ENCODE data around the gene DTNA.

GRCh38 chr18:34915046-34915445 is 204.9 kb downstream of the DTNA start:
- TF ChIP-seq NFIC (IDR thresholded peaks at IDR 0.05) (no peak), YY1 (IDR thresholded peaks at IDR 0.05; ENCODE audit: low read depth) (no peak), TAF1 (IDR thresholded peaks at IDR 0.05; ENCODE audit: low read depth) (no peak), CREB1 (IDR thresholded peaks at IDR 0.05; ENCODE audit: low read depth) (no peak), EP300 (IDR thresholded peaks at IDR 0.05; ENCODE audit: borderline replicate concordance) (no peak), MAX (IDR thresholded peaks at IDR 0.05) (no peak), TCF12 (IDR thresholded peaks at IDR 0.05; ENCODE audit: low read depth) (no peak), EGR1 (IDR thresholded peaks at IDR 0.05) (no peak)
- TF ChIP-seq, protein P1, sequence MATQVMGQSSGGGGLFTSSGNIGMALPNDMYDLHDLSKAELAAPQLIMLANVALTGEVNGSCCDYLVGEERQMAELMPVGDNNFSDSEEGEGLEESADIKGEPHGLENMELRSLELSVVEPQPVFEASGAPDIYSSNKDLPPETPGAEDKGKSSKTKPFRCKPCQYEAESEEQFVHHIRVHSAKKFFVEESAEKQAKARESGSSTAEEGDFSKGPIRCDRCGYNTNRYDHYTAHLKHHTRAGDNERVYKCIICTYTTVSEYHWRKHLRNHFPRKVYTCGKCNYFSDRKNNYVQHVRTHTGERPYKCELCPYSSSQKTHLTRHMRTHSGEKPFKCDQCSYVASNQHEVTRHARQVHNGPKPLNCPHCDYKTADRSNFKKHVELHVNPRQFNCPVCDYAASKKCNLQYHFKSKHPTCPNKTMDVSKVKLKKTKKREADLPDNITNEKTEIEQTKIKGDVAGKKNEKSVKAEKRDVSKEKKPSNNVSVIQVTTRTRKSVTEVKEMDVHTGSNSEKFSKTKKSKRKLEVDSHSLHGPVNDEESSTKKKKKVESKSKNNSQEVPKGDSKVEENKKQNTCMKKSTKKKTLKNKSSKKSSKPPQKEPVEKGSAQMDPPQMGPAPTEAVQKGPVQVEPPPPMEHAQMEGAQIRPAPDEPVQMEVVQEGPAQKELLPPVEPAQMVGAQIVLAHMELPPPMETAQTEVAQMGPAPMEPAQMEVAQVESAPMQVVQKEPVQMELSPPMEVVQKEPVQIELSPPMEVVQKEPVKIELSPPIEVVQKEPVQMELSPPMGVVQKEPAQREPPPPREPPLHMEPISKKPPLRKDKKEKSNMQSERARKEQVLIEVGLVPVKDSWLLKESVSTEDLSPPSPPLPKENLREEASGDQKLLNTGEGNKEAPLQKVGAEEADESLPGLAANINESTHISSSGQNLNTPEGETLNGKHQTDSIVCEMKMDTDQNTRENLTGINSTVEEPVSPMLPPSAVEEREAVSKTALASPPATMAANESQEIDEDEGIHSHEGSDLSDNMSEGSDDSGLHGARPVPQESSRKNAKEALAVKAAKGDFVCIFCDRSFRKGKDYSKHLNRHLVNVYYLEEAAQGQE (IDR thresholded peaks at IDR 0.05; ENCODE audit: low read depth) = no peak
